HEK293 (cell line): ENCODE results near the gene BMP6.

ENCODE experiments used
- CTCF ChIA-PET: fragments of 350-600 bp; formaldehyde crosslinking; extraction: SDS; loops from one replicate; lab custom pipeline; 2021; ENCODE audit warnings: antibody characterized with exemption; lab: Yijun Ruan, JAX
- POLR2A ChIA-PET: fragments of 300-600 bp; formaldehyde crosslinking; extraction: SDS; loops from one replicate; lab custom pipeline; 2020; ENCODE audit warnings: antibody characterized with exemption, inconsistent platforms; lab: Yijun Ruan, JAX
- H3K27ac ChIP-seq: fragments of 200-500 bp; sonication (Bioruptor generic); 2 replicates; pipeline ENCODE4 v1.5.1; 2014; ENCODE audit warnings: low read depth, low read length, control low read depth, inconsistent platforms; ENCODE audit errors: extremely low read depth
- H3K36me3 ChIP-seq, 2 experiments: fragments of 200-500 bp in 1 of 2; sonication (Bioruptor generic) in 1 of 2; 1 replicate in 1 of 2; 2 replicates in 1 of 2; pipeline ENCODE4 v1.5.1; 2014 to 2017; ENCODE audit warnings: inconsistent platforms in 2 of 2, low read length in 2 of 2; ENCODE audit not compliant: control insufficient read depth in 2 of 2, insufficient read depth in 1 of 2
- H3K4me1 ChIP-seq: fragments of 200-500 bp; sonication (Bioruptor generic); 2 replicates; pipeline ENCODE4 v1.5.1; 2014; ENCODE audit warnings: mild to moderate bottlenecking, low read length, inconsistent platforms; ENCODE audit not compliant: control insufficient read depth, insufficient read depth
- H3K4me3 ChIP-seq: 2 replicates; pipeline ENCODE4 v1.5.1; 2011; ENCODE audit warnings: low read depth, mild to moderate bottlenecking, control low read depth, low read length, moderate library complexity
- H3K9me3 ChIP-seq: fragments of 200-500 bp; sonication (Bioruptor generic); 2 replicates; pipeline ENCODE4 v1.5.1; 2014; ENCODE audit warnings: low read depth, low read length, inconsistent platforms; ENCODE audit not compliant: control insufficient read depth, insufficient read depth
- BCL11A ChIP-seq: fragments of 450-650 bp; formaldehyde crosslinking; IDR thresholded peaks from 2 replicates; pipeline ENCODE4 v1.5.1; 2016; ENCODE audit warnings: low read depth, missing biosample characterization, missing genetic modification characterization
- GLIS1 ChIP-seq: fragments of 450-650 bp; formaldehyde crosslinking; IDR thresholded peaks from 2 replicates; pipeline ENCODE4 v1.5.1; 2016; ENCODE audit warnings: missing biosample characterization, missing genetic modification characterization
- IKZF3 ChIP-seq: fragments of 450-650 bp; IDR thresholded peaks from 2 replicates; pipeline ENCODE4 v1.5.0; 2018; ENCODE audit warnings: missing biosample characterization, mild to moderate bottlenecking, missing genetic modification characterization, moderate library complexity
- MZF1 ChIP-seq: fragments of 450-650 bp; formaldehyde crosslinking; IDR thresholded peaks from 2 replicates; pipeline ENCODE4 v1.5.1; 2017; ENCODE audit warnings: missing biosample characterization, missing genetic modification characterization, borderline replicate concordance
- ZNF132 ChIP-seq: fragments of 450-650 bp; formaldehyde crosslinking; IDR thresholded peaks from 2 replicates; pipeline ENCODE4 v1.5.1; 2017; ENCODE audit warnings: missing biosample characterization, missing genetic modification characterization, borderline replicate concordance
- ZNF16 ChIP-seq: fragments of 450-650 bp; formaldehyde crosslinking; IDR thresholded peaks from 2 replicates; pipeline ENCODE4 v1.5.1; 2016; ENCODE audit warnings: low read depth, missing biosample characterization, missing genetic modification characterization
- ZNF174 ChIP-seq: fragments of 450-650 bp; formaldehyde crosslinking; IDR thresholded peaks from 2 replicates; pipeline ENCODE4 v1.5.0; 2017; ENCODE audit warnings: missing biosample characterization, mild to moderate bottlenecking, missing genetic modification characterization
- ZNF23 ChIP-seq: fragments of 450-650 bp; formaldehyde crosslinking; IDR thresholded peaks from 2 replicates; pipeline ENCODE4 v1.5.1; 2016; ENCODE audit warnings: missing biosample characterization, missing genetic modification characterization, borderline replicate concordance
- ZNF239 ChIP-seq: fragments of 450-650 bp; formaldehyde crosslinking; IDR thresholded peaks from 2 replicates; pipeline ENCODE4 v1.5.1; 2016; ENCODE audit warnings: missing biosample characterization, missing genetic modification characterization
- ZNF302 ChIP-seq: fragments of 450-650 bp; formaldehyde crosslinking; IDR thresholded peaks from 2 replicates; pipeline ENCODE4 v1.5.1; 2016; ENCODE audit warnings: missing biosample characterization, missing genetic modification characterization, low read depth
- ZNF37A ChIP-seq: fragments of 450-650 bp; IDR thresholded peaks from 2 replicates; pipeline ENCODE4 v1.5.1; 2018; ENCODE audit warnings: missing biosample characterization, missing genetic modification characterization
- ZNF48 ChIP-seq: fragments of 450-650 bp; formaldehyde crosslinking; IDR thresholded peaks from 2 replicates; pipeline ENCODE4 v1.5.1; 2016; ENCODE audit warnings: missing biosample characterization, missing genetic modification characterization
- ZNF561 ChIP-seq: fragments of 450-650 bp; IDR thresholded peaks from 2 replicates; pipeline ENCODE4 v1.5.1; 2018; ENCODE audit warnings: missing biosample characterization, missing genetic modification characterization, borderline replicate concordance
- ZNF610 ChIP-seq: fragments of 450-650 bp; formaldehyde crosslinking; IDR thresholded peaks from 2 replicates; pipeline ENCODE4 v1.5.1; 2016; ENCODE audit warnings: missing biosample characterization, missing genetic modification characterization, borderline replicate concordance
- ZNF664 ChIP-seq: fragments of 450-650 bp; formaldehyde crosslinking; IDR thresholded peaks from 2 replicates; pipeline ENCODE4 v1.5.1; 2016; ENCODE audit warnings: missing biosample characterization, missing genetic modification characterization
- ZNF701 ChIP-seq: fragments of 450-650 bp; formaldehyde crosslinking; IDR thresholded peaks from 2 replicates; pipeline ENCODE4 v1.5.1; 2016; ENCODE audit warnings: missing biosample characterization, missing genetic modification characterization
- ZNF785 ChIP-seq: fragments of 450-650 bp; formaldehyde crosslinking; IDR thresholded peaks from 2 replicates; pipeline ENCODE4 v1.5.1; 2016; ENCODE audit warnings: missing biosample characterization, missing genetic modification characterization
- TF ChIP-seq, protein P1 (sequence below): fragments of 450-650 bp; formaldehyde crosslinking; IDR thresholded peaks from 2 replicates; pipeline ENCODE4 v1.5.1; 2016; ENCODE audit warnings: missing biosample characterization, missing genetic modification characterization
- TF ChIP-seq, protein P2 (sequence below): fragments of 450-650 bp; formaldehyde crosslinking; IDR thresholded peaks from 2 replicates; pipeline ENCODE4 v1.5.1; 2016; ENCODE audit warnings: missing biosample characterization, missing genetic modification characterization, low read depth
- TF ChIP-seq, protein P3 (sequence below): fragments of 450-650 bp; formaldehyde crosslinking; IDR thresholded peaks from 2 replicates; pipeline ENCODE4 v1.5.1; 2016; ENCODE audit warnings: missing biosample characterization, missing genetic modification characterization

BMP6 gene

DNA sequence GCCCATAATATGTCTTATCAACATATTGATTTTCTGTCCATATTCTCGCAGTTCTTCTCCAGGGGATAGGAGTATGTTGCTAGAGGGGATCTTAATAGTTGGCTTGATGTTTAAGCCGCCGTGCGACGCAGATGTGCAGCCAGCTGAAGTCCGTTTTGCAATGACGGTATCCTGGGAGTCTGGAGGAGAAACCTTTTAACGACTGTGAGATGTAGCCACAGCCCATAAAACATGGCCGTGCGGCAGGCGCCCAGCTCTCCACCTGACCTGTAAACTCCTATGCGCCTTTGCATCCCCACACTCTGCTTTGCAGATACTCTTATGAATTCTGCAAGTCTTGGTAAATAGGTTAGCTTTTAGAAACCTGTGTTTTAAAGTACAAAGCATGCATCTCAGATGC is 36.9 kb downstream of the BMP6 start:
- no peaks in the 10 kb centered on the region for H3K9me3 ChIP-seq
- ChIA-PET CTCF (interaction anchor here (0.7 kb wide), 1 partner anchor 13 kb away, joined by 3 read pairs; no protein-coding TSS in a partner anchor), POLR2A (no interaction called here)
- TF ChIP-seq MZF1 (tag by site-specific recombination): 0 out of 2 replicates have a peak, but pooled peaks have one; percentile 21
- TF ChIP-seq ZNF23: no peak
- H3K4me3 ChIP-seq: no peak overlapping the region
- no peaks in the 10 kb centered on the region for H3K36me3 ChIP-seq
- no peak overlapping the region for H3K27ac ChIP-seq
- no peaks in the 10 kb centered on the region for H3K4me1 ChIP-seq

DNA sequence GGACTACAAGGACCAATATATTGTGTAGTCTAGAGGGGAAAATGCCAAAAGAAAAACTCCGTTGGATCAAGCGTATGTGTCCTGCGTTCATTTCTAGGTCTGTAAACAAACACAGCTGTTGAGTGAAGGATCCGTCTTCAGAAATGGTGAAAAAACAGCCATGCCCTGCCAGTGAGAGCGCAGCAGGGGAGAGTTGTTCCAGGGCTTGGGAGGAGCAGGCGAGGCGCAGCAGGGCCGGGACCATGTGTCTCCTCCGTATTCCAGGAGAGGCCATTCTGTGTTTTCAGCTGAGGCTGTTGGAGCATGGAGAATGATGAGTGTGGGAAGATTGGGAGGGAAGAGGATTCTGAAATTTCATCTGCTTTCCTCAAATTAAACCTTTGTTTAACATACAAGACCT is 38.0 kb downstream of the BMP6 start:
- Histone ChIP-seq H3K4me1 (no peaks in the 10 kb centered on the region), H3K36me3 (no peaks in the 10 kb centered on the region), H3K27ac (no peak overlapping the region), H3K9me3 (no peaks in the 10 kb centered on the region), H3K4me3 (no peak overlapping the region)
- TF ChIP-seq ZNF785 (no peak), ZNF239 (tag by site-specific recombination) (no peak), ZNF132 (tag by site-specific recombination) (no peak), ZNF302 (tag by site-specific recombination) (no peak), ZNF610 (no peak), GLIS1 (tag by site-specific recombination) (no peak), ZNF561 (tag by site-specific recombination) (no peak), ZNF664 (tag by site-specific recombination) (no peak), ZNF37A (tag by site-specific recombination) (no peak)
- TF ChIP-seq, protein P1, sequence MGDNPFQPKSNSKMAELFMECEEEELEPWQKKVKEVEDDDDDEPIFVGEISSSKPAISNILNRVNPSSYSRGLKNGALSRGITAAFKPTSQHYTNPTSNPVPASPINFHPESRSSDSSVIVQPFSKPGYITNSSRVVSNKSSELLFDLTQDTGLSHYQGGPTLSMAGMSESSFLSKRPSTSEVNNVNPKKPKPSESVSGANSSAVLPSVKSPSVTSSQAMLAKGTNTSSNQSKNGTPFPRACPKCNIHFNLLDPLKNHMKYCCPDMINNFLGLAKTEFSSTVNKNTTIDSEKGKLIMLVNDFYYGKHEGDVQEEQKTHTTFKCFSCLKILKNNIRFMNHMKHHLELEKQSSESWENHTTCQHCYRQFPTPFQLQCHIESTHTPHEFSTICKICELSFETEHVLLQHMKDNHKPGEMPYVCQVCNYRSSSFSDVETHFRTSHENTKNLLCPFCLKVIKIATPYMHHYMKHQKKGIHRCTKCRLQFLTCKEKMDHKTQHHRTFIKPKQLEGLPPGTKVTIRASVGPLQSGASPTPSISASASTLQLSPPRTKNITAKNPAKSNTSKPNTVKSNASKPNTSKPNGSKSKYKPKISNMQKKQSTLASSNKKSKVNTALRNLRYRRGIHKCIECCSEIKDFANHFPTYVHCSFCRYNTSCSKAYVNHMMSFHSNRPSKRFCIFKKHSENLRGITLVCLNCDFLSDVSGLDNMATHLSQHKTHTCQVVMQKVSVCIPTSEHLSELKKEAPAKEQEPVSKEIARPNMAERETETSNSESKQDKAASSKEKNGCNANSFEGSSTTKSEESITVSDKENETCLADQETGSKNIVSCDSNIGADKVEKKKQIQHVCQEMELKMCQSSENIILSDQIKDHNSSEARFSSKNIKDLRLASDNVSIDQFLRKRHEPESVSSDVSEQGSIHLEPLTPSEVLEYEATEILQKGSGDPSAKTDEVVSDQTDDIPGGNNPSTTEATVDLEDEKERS: no peak
- TF ChIP-seq, protein P2, sequence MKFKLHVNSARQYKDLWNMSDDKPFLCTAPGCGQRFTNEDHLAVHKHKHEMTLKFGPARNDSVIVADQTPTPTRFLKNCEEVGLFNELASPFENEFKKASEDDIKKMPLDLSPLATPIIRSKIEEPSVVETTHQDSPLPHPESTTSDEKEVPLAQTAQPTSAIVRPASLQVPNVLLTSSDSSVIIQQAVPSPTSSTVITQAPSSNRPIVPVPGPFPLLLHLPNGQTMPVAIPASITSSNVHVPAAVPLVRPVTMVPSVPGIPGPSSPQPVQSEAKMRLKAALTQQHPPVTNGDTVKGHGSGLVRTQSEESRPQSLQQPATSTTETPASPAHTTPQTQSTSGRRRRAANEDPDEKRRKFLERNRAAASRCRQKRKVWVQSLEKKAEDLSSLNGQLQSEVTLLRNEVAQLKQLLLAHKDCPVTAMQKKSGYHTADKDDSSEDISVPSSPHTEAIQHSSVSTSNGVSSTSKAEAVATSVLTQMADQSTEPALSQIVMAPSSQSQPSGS (tag by site-specific recombination): no peak
- TF ChIP-seq, protein P3, sequence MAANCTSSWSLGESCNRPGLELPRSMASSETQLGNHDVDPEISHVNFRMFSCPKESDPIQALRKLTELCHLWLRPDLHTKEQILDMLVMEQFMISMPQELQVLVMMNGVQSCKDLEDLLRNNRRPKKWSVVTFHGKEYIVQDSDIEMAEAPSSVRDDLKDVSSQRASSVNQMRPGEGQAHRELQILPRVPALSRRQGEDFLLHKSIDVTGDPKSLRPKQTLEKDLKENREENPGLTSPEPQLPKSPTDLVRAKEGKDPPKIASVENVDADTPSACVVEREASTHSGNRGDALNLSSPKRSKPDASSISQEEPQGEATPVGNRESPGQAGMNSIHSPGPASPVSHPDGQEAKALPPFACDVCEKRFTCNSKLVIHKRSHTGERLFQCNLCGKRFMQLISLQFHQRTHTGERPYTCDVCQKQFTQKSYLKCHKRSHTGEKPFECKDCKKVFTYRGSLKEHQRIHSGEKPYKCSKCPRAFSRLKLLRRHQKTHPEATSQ: no peak
- POLR2A ChIA-PET: no interaction called here
- CTCF ChIA-PET: no interaction called here

DNA sequence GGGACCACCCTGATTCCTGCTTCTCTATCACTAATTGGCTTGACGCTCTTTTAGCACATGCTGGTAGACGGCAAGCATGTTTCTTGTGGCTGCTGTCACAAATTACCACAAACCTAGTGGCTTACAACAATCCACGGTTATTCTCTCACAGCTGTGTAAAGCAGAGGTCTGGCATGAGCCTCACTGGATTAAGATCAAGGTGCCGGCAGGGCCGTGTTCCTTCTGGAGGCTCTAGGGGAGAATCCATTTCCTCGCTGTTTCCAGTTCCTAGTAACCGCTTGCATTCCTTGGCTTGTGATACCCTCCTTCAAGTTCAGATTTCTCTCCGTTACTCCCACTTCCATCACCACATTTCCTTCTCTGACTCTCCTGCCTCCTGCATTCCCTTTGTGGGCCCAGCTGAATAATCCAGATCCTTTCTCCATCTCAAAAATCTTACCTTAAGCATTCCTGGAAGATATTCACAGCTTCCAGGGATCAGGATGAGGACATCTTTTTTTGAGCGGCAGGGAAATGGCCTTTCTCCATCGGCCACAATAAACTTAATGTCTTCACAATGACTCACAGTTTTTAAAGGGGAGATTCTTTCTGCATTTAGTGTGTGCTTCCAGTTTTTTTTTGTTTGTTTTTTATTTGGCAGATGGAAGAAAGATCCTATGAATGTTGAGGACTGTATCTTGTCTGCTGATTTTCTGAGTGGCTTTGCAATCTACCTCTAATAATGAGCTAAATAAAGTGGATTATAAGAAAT is 39.9 kb downstream of the BMP6 start:
- CTCF ChIA-PET: interaction anchor here (0.6 to 1.7 kb wide), 4 partner anchors 13 to 693 kb away, joined by 3 to 6 read pairs (median 4); no protein-coding TSS in a partner anchor

More for the DNA sequence above, 39.9 kb downstream of the BMP6 start:
- Histone ChIP-seq H3K36me3 (no peaks in the 10 kb centered on the region), H3K9me3 (no peaks in the 10 kb centered on the region), H3K27ac (no peak overlapping the region), H3K4me3 (no peak overlapping the region), H3K4me1 (no peaks in the 10 kb centered on the region; the same call in 1 of the 2 replicates)
- POLR2A ChIA-PET: no interaction called here
- TF ChIP-seq ZNF174: no peak
- TF ChIP-seq ZNF48 (tag by site-specific recombination): no peak
- TF ChIP-seq ZNF16 (tag by site-specific recombination): no peak
- no peak for TF ChIP-seq IKZF3 (tag by site-specific recombination)
- no peak for TF ChIP-seq ZNF701 (tag by site-specific recombination)
- no peak for TF ChIP-seq ZNF132 (tag by site-specific recombination)
- TF ChIP-seq BCL11A (tag by site-specific recombination): no peak
